ENCODE data around the gene PPP2R2D. TPM values are rescaled to one million over a fixed set of nuclear protein-coding genes. Genes with fewer than 3 reads are reported as not detected.

The PPP2R2D gene
- total RNA-seq, 1 experiment from 2014 or later, result 35.1 TPM

DNA sequence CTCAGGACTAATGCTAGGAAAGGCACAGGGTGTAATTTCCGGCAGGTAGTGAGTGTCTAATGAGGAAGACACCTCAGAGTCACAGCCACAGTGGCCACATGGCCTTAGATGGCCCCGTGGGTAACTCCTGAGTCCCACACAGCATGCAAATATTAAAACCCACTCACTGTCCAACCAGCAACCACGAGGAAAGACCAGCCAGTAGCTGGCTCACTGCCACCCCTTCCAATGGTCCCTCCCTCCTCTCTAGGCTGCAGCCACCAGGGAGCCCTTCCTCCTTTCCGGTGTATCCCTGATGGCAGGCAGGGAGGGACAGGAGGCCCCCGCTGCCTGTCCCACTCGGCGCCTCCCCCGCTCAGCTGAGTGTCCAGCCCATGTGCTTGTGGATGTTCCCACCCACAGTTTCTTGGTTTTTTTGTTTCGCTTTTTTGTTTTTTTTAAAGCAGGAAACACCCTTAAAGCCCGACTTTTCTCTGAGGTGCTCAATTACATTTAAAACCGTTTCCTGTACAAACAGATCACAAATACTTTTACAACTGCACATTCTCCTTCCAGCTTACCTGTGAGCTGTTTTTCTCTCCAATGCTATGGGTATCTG is 71.8 kb downstream of the PPP2R2D start:
- Histone ChIP-seq H3K9ac (ENCODE audit: extremely low read depth, insufficient read length, low read length) (no peak overlapping the region), H3K4me1 (ENCODE audit: insufficient read depth, low read length) (peaks cover 3% of the 10 kb centered on the region; the same call in 1 of the 2 replicates), H2BK15ac (ENCODE audit: low read depth, low read length) (no peak overlapping the region), H2BK12ac (ENCODE audit: insufficient read length, low read depth, low read length) (no peak overlapping the region), H3K27me3 (ENCODE audit: insufficient read depth, low read length) (no peaks in the 10 kb centered on the region), H3K79me1 (ENCODE audit: insufficient read depth, low read depth, low read length, poor library complexity, severe bottlenecking) (peaks cover 4% of the 10 kb centered on the region), H4K91ac (ENCODE audit: insufficient read length, low read depth, low read length) (no peak overlapping the region), H2AFZ (ENCODE audit: low read length) (no peak overlapping the region), H3T11ph (ENCODE audit: low read length) (no peak overlapping the region), H3K23me2 (ENCODE audit: insufficient read length, low read depth, low read length, poor library complexity, severe bottlenecking) (no peaks in the 10 kb centered on the region), H2AK5ac (ENCODE audit: insufficient read length, low read length) (no peak overlapping the region), H4K20me1 (ENCODE audit: control insufficient read depth, insufficient read depth, insufficient read length) (peaks cover 4% of the 10 kb centered on the region), H3K56ac (ENCODE audit: insufficient read length, low read depth, low read length) (no peak overlapping the region), H3K4me2 (ENCODE audit: insufficient read depth, insufficient read length, low read length) (no peak overlapping the region), H3K4ac (ENCODE audit: low read depth, low read length) (no peak overlapping the region), H3K23ac (ENCODE audit: insufficient read length, low read depth, low read length) (no peak overlapping the region), H2BK20ac (ENCODE audit: low read depth, low read length, poor library complexity, severe bottlenecking) (no peak overlapping the region), H3K79me2 (ENCODE audit: insufficient read depth, low read length) (peaks cover 2% of the 10 kb centered on the region; the same call in 1 of the 2 replicates), H2BK5ac (ENCODE audit: insufficient read length, low read length) (no peak overlapping the region), H4K5ac (ENCODE audit: insufficient read length, low read depth, low read length) (no peak overlapping the region), H2BK120ac (ENCODE audit: low read depth, low read length, poor library complexity, severe bottlenecking) (no peak overlapping the region), H3K18ac (ENCODE audit: insufficient read length, low read depth, low read length) (no peak overlapping the region), H3K14ac (ENCODE audit: insufficient read depth, low read length) (no peak overlapping the region; the same call in 1 of the 2 replicates), H3K9me3 (ENCODE audit: control insufficient read depth, low read depth, low read length) (no peaks in the 10 kb centered on the region), H3K27ac (ENCODE audit: insufficient read length, low read depth, low read length) (no peak overlapping the region), H4K8ac (replicated peaks; ENCODE audit: insufficient read length, low read depth, low read length) (no peak overlapping the region)
- DNase-seq, result no peak
- Mint-ChIP-seq H3K4me1 (peaks cover 8 to 9% of the 10 kb centered on the region in 2 experiments), H3K27ac (peak overlapping the region in 2 of 3 experiments; percentile 19 to 40; a peak in 3 of 7 replicates), H3K27me3 (ENCODE audit: low read depth) (no peaks in the 10 kb centered on the region), H3K9me3 (0 out of 5 replicates have a peak, but pooled peaks cover 0 to 2% of the 10 kb centered on the region in 2 experiments), H3K4me3 (no peak overlapping the region; a peak in 1 of 5 replicates), H3K36me3 (ENCODE audit: insufficient read depth in 1 of 3, low read depth in 3 of 3) (peaks cover 38 to 80% (median 65%) of the 10 kb centered on the region in 3 experiments)
- WGBS (ENCODE audit: extremely low coverage, insufficient read length, low lambda C conversion rate), result no CpG with 5 or more reads among the region's 11 CpGs
- TF ChIP-seq, protein P1, sequence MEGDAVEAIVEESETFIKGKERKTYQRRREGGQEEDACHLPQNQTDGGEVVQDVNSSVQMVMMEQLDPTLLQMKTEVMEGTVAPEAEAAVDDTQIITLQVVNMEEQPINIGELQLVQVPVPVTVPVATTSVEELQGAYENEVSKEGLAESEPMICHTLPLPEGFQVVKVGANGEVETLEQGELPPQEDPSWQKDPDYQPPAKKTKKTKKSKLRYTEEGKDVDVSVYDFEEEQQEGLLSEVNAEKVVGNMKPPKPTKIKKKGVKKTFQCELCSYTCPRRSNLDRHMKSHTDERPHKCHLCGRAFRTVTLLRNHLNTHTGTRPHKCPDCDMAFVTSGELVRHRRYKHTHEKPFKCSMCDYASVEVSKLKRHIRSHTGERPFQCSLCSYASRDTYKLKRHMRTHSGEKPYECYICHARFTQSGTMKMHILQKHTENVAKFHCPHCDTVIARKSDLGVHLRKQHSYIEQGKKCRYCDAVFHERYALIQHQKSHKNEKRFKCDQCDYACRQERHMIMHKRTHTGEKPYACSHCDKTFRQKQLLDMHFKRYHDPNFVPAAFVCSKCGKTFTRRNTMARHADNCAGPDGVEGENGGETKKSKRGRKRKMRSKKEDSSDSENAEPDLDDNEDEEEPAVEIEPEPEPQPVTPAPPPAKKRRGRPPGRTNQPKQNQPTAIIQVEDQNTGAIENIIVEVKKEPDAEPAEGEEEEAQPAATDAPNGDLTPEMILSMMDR (conservative IDR thresholded peaks at IDR 0.05), result no peak
